Activated T-helper 1 cell treated with anti-CD3 and anti-CD28 coated beads, Interleukin-12 subunit alpha, Interleukin-12 subunit beta, Interleukin-2, Interleukin-4 antibody, amounts not matched to agents 30 ng/mL and 10 ng/mL and 1 ng/mL, durations not matched to agents 14 hours and 24 hours and 36 hours (primary cell): ENCODE results near the gene PPP4R4. TPM values are rescaled to one million over a fixed set of nuclear protein-coding genes. Genes with fewer than 3 reads are reported as not detected.
"Not testable (repeated sequence)": the region's sequence is repeated elsewhere in the genome, so short reads cannot be mapped to it uniquely, and the experiment has no call there.

Source experiments
- DNase-seq: peaks from one replicate; pipeline ENCODE4 v3.0.0; 2021; ENCODE audit warnings: low spot score
- H3K27ac Mint-ChIP-seq: one replicate; pipeline ENCODE4 v1.8.0; 2021; ENCODE audit warnings: mild to moderate bottlenecking, mixed read lengths
- H3K27me3 Mint-ChIP-seq: one replicate; pipeline ENCODE4 v1.8.0; 2022; ENCODE audit warnings: mild to moderate bottlenecking, moderate library complexity, mixed read lengths; ENCODE audit not compliant: insufficient read depth
- H3K36me3 Mint-ChIP-seq: one replicate; pipeline ENCODE4 v1.8.0; 2021; ENCODE audit warnings: low read depth, mixed read lengths
- H3K4me1 Mint-ChIP-seq: one replicate; pipeline ENCODE4 v1.8.0; 2021; ENCODE audit warnings: low read depth, mixed read lengths
- H3K4me3 Mint-ChIP-seq: one replicate; pipeline ENCODE4 v1.8.0; 2021; ENCODE audit warnings: mild to moderate bottlenecking, moderate library complexity, mixed read lengths
- H3K9me3 Mint-ChIP-seq: one replicate; pipeline ENCODE4 v1.8.0; 2021; ENCODE audit warnings: mixed read lengths
- intact Hi-C: fragments of 100-400 bp; cut with micrococcal nuclease; formaldehyde crosslinking; loops from one replicate; pipeline ENCODE4 v1.15.1; 2024
- total RNA-seq: library from RNA; stranded (reverse); gene quantifications from 2 replicates; pipeline ENCODE4 v1.2.3, GENCODE V29; 2022

The PPP4R4 gene
- total RNA-seq, 1 donor from 2014 or later = 2.4 TPM

DNA sequence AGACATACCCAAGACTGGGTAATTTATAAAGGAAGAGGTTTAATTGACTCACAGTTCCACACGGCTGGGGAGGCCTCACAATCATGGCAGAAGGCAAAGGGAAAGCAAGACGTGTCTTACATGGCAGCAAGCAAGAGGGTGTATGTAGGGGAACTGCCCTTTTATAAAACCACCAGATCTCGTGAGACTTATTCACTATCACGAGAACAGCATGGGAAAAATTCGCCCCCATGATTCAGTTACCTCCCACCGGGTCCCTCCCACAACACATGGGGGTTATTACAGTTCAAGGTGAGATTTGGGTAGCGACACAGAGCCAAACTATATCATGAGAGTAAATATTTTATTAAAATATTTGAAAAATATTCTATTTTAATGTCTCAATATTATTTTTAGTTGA is 94.5 kb downstream of the PPP4R4 start:
- not testable (repeated sequence) for H3K4me1 Mint-ChIP-seq

DNA sequence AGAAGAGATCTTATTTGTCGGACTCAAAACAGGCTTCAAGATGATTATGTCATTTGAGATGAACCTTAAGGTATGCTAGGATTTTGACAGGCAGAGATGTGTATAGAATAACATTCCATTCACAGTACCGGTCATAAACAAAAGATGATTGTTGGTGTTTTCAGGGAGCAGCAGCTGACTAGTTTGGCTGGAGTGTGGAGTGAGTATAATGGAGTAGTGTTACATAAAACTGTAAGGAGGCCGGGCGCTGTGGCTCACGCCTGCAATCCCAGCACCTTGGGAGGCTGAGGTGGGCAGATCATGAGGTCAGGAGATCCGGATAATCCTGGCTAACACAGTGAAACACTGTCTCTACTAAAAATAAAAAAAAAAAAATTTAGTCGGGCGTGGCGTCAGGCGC is 95.0 kb downstream of the PPP4R4 start:
- Mint-ChIP-seq H3K9me3 (no peaks in the 10 kb centered on the region), H3K27ac (no peak overlapping the region), H3K36me3 (no peaks in the 10 kb centered on the region), H3K4me1 (no peaks in the 10 kb centered on the region), H3K27me3 (no peaks in the 10 kb centered on the region), H3K4me3 (no peak overlapping the region)
- no peak for DNase-seq
- intact Hi-C loops = no loop called here

More for the DNA sequence above, 94.5 kb downstream of the PPP4R4 start:
- H3K4me3 Mint-ChIP-seq, H3K27me3 Mint-ChIP-seq, H3K36me3 Mint-ChIP-seq, intact Hi-C loops, DNase-seq, H3K27ac Mint-ChIP-seq, H3K9me3 Mint-ChIP-seq: not testable (repeated sequence)

DNA sequence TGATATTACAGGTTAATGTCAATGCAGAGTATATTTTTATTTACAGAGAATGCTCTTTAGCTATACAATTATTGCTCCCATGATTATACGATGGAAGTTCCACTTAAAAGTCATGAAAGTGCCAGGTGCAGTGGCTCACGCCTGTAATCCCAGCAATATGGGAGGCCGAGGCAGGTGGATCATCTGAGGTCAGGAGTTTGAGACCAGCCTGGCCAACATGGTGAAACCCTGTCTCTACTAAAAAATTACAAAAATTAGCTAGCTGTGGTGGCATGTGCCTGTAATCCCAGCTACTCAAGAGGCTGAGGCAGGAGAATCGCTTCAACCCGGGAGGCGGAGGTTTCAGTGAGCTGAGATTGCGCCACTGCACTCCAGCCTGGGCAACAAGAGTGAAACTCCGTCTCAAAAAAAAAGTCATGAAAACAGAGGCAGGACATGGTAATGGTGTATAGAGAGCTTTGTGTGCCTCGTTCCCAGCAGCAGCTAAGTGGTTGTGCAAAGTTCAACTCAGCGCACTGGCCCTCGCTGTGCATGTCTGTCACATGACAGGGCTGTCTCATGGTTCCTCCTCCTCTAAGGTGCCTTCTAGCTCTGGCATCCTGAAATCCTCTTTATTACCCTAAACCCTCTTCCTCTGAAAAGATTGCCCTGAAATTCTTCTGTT is 102.9 kb downstream of the PPP4R4 start:
- H3K4me3 Mint-ChIP-seq, H3K27me3 Mint-ChIP-seq, DNase-seq, H3K27ac Mint-ChIP-seq, H3K36me3 Mint-ChIP-seq, H3K9me3 Mint-ChIP-seq, intact Hi-C loops, H3K4me1 Mint-ChIP-seq: not testable (repeated sequence)

DNA sequence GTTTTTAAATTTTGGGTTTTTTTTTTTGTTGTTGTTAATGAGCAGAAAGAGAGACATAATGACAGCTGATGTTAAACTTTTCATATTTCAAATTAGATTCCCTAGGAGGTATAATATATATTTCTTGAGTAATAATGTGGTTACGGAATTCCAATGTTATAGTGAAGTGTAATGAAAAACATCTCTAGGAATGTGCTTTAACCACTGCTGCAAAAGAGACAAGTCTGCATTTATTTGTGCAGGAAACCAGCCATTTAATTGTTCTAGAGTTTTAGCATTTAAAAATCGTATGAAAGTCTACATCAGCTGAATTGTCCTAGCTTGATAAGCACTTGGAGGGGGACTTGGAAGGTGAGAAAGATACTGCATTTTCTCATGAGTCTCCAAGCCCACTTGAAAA is 104.6 kb downstream of the PPP4R4 start:
- Mint-ChIP-seq H3K27me3 (no peaks in the 10 kb centered on the region), H3K27ac (no peak overlapping the region), H3K9me3 (no peaks in the 10 kb centered on the region), H3K4me3 (no peak overlapping the region), H3K4me1 (no peaks in the 10 kb centered on the region), H3K36me3 (no peaks in the 10 kb centered on the region)
- intact Hi-C loops = no loop called here
- no peak for DNase-seq

DNA sequence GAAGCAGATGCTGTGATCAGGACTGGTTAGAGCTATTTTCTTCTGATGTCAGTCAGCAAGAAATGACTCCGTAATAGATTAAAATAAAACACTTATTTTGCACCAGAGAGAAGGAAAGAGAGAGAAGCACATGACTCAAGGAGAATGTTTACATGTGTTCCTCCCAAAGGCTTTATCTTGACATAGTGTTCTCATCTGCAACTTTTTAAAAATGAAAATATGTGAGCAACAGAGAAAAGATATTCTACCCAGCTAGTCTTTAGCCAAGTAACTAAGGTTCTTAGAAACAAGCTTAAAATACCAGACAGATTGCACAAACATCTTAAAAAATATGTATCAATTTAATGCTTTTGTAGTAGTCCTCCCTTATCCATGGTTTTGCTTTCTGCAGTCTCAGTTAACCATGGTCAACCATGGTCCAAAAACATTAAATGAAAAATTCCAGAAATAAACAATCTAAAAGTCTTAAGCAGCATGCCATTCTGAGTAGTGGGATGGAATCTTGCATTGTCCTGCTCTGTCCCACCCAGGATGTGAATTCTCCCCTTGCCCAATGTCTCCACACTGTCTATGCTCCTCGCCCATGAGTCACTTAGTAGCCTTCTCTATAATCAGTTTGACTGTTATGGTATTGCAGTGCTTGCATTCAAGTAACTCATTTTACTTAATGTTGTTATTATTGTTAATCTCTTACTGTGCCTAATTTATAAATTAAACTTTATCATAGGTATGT is 109.0 kb downstream of the PPP4R4 start:
- H3K27me3 Mint-ChIP-seq = no peaks in the 10 kb centered on the region
- no peak overlapping the region for H3K4me3 Mint-ChIP-seq
- DNase-seq = no peak
- no peaks in the 10 kb centered on the region for H3K9me3 Mint-ChIP-seq
- no peak overlapping the region for H3K27ac Mint-ChIP-seq
- no peaks in the 10 kb centered on the region for H3K4me1 Mint-ChIP-seq
- H3K36me3 Mint-ChIP-seq = no peaks in the 10 kb centered on the region
- intact Hi-C loops = no loop called here

DNA sequence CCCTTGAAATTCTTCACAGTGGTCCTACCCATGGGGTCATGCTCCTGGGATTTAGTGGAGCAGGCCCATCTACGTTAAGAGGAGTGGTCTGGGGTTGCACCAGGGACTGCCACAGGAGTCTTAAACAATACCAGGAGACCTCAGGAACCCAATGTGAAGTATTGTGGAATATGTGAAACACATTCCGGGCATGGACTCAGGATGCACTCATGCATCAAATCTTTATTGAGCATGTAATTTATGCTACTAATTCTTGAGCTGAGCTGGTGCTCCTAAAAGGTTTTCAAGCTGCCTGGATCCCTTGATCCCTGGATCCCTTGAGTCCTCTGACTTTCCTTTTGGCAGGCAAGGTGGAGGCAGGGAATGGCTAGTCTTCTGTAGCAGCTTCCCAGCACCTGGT is 110.1 kb downstream of the PPP4R4 start:
- Mint-ChIP-seq H3K4me3 (no peak overlapping the region), H3K27ac (no peak overlapping the region), H3K4me1 (no peaks in the 10 kb centered on the region), H3K27me3 (no peaks in the 10 kb centered on the region), H3K9me3 (no peaks in the 10 kb centered on the region), H3K36me3 (no peaks in the 10 kb centered on the region)
- DNase-seq = no peak
- intact Hi-C loops = no loop called here

DNA sequence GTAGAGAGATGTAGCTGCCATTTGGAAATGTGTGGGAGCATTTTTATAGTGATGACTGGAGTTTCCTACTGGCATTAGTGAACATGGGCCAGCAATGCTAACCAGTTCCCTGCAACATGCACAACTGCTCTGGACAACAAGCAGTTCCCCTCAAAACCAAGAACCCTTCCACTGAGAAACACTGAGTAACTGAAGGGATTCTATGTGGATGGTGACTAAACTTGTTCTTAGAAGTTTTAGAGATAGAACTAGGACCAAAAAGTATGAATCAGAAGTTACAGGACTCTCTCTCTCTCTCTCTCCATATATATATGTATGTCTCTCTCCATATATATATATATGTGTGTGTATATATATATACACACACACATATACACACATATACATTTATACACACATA is 111.0 kb downstream of the PPP4R4 start:
- DNase-seq = no peak
- Mint-ChIP-seq H3K27me3 (no peaks in the 10 kb centered on the region), H3K36me3 (no peaks in the 10 kb centered on the region), H3K27ac (no peak overlapping the region), H3K9me3 (no peaks in the 10 kb centered on the region), H3K4me1 (no peaks in the 10 kb centered on the region), H3K4me3 (no peak overlapping the region)
- intact Hi-C loops = no loop called here

DNA sequence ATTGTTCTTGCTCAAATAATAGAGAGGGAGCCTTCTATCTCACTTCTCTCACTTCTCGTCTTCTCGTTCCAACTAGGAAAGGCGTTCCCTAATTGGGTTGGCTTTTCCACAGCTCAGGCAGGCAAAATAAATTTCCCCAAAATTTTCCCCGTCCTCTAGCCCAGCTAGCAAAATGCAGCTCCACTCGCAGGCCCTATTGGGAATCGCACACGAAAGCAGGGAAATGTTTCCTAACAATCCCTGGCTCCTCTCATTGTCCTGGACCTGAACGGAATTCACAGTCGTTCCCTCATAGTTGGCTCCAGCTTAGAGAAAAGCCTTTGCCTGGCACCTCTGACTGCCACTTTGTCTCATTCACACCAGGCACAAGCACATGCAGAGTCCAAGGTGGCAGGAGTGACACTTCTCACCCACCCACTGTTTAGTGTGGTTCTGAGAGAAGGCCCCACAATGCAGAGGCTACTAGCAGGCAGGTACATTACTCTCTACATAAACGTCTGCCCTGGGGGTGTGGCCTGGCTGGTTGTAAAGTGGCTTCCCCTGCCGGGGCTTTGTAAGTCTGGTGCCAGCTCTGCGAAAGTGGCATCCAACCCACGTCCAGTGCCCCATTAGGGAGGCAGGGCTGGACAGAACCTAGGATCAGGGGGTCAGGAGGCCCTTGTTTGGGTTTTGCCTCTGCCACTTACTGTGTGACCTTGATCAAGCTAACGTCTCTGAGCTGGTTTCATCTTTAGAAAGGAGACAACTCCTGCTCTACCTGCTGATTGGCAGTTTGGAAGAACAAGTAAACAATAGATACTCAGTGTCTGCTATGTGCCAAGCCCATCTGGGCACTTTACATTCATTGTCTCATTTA is 114.7 kb downstream of the PPP4R4 start:
- Mint-ChIP-seq H3K4me3 (no peak overlapping the region), H3K27ac (no peak overlapping the region), H3K27me3 (no peaks in the 10 kb centered on the region), H3K9me3 (no peaks in the 10 kb centered on the region), H3K36me3 (no peaks in the 10 kb centered on the region), H3K4me1 (no peaks in the 10 kb centered on the region)
- intact Hi-C loops = no loop called here
- no peak for DNase-seq

DNA sequence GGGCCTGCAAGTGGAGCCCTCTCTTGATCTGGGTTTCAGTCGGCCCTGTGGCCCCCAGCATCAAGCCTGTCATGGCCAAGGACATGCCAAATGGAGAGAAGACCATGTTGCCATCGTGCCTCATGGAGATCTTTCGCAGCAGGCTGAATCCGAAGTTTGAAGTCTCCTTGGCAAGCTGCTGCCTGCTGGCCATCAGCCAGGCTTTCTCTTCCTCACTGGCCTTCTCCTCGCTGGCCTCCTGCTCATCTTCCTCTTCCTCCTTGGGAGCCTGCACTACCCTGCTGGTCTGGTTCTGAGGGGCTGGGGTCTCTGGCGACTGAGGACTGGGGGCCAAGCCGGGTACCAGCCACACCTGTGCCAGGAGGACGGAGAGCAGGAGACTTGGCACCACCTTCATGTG is 116.1 kb downstream of the PPP4R4 start:
- no peak overlapping the region for H3K4me3 Mint-ChIP-seq
- no peaks in the 10 kb centered on the region for H3K9me3 Mint-ChIP-seq
- H3K4me1 Mint-ChIP-seq = no peaks in the 10 kb centered on the region
- DNase-seq = no peak
- no peaks in the 10 kb centered on the region for H3K36me3 Mint-ChIP-seq
- H3K27ac Mint-ChIP-seq = no peak overlapping the region
- H3K27me3 Mint-ChIP-seq = no peaks in the 10 kb centered on the region
- intact Hi-C loops = no loop called here

DNA sequence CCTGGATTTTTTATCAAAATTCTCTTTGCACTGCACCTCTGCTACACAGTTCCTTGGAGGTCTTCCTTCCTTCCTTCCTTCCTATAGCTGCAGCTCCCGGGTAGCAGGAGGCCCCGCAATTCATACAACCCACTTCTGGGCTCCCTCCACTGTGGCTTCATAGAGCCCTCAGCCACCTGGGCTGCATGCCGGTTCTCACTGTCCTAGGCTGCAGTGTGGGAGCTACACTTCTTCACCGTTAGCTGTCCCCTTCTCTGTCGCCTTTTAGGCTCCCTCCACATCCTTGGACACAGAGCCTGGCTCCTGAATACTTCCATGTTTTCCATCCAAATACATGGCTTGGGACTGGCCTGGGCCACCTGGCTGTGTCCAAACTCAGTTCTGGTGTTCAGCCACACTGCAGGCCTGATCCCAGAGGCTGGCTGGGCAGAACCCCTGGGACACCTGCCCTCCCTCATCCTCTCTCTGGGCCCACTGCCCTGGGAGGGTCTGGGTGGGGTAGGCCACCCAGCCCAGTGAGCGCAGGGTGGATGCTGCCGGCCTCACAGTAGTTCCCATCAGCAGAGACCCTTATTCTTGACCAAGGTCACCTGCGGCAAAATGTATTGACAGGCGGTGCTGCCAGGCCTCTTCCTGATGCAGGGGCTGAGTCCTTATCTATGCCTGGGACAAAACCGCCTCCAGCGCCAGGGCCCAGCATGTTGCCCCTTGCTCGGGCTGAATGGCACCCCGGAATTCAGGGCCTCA is 117.2 kb downstream of the PPP4R4 start:
- Mint-ChIP-seq H3K27ac (no peak overlapping the region), H3K4me1 (no peaks in the 10 kb centered on the region), H3K27me3 (no peaks in the 10 kb centered on the region), H3K4me3 (no peak overlapping the region), H3K36me3 (no peaks in the 10 kb centered on the region), H3K9me3 (no peaks in the 10 kb centered on the region)
- intact Hi-C loops = no loop called here
- DNase-seq = no peak

DNA sequence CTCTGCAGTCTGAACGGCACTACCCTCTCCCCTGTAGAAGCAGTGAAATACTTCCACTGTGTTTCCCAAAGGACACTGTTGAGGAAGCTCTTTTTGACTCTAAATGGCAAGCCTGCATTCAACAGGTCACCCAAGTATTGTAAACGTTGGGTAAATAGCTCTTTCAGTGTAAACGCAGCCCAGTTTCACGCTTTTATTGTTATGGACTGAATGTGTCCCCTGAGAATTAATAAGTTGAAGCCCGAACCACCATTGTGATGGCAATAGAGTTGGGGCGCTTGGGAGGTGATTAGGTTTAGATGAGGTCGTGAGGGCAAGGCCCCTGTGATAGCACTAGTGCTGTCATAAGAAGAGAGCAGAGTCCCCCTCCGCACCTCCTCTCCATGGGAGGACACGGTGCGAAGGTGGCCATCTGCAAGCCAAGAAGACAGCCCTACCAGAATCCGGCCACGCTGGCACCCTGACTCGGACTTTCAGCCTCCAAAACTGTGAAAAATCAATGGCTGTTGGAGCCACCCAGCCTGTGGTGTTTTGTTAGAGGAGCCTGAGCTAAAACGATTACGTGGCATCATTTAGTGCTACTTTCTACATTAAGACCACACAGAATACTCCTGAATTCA is 117.9 kb downstream of the PPP4R4 start:
- Mint-ChIP-seq H3K4me1 (no peaks in the 10 kb centered on the region), H3K27me3 (no peaks in the 10 kb centered on the region), H3K4me3 (no peak overlapping the region), H3K36me3 (no peaks in the 10 kb centered on the region), H3K27ac (no peak overlapping the region), H3K9me3 (no peaks in the 10 kb centered on the region)
- intact Hi-C loops = no loop called here
- DNase-seq = no peak

DNA sequence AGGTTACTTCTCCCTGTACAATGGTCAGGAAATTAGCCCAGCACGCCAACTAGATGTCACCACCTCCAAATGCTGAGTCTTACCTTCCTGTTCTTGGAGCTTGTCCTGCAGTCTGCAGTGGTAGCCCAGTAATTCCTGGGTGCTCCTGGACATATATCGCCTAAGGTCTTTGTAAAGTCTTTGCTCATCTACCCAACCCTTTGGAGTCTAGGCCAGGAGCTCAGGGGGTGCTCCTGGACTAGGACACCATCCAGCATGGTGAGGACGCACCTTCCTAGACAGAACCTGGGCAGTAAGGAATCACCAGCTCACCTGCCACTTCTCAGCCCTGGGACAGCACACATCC is 118.4 kb downstream of the PPP4R4 start:
- Mint-ChIP-seq H3K4me1 (no peaks in the 10 kb centered on the region), H3K27ac (no peak overlapping the region), H3K4me3 (no peak overlapping the region), H3K27me3 (no peaks in the 10 kb centered on the region), H3K36me3 (no peaks in the 10 kb centered on the region), H3K9me3 (no peaks in the 10 kb centered on the region)
- intact Hi-C loops = no loop called here
- no peak for DNase-seq
